Left ventricle myocardium inferior (tissue), 1 donor: Measurements from ENCODE around the gene CEP97. TPM values are rescaled to one million over a fixed set of nuclear protein-coding genes. Genes with fewer than 3 reads are reported as not detected.

Experiments
- DNase-seq: peaks from one replicate; pipeline ENCODE4 v3.0.0-alpha.2; 2020
- H3K27ac ChIP-seq: fragments of 200-600 bp; replicated peaks from 2 replicates; pipeline ENCODE4 v1.8.0; 2021
- H3K27me3 ChIP-seq: fragments of 200-600 bp; 2 replicates; pipeline ENCODE4 v1.8.0; 2021; ENCODE audit warnings: low read depth
- H3K36me3 ChIP-seq: fragments of 200-600 bp; 2 replicates; pipeline ENCODE4 v1.8.0; 2021
- H3K4me1 ChIP-seq: fragments of 200-600 bp; 2 replicates; pipeline ENCODE4 v1.8.0; 2021
- H3K4me3 ChIP-seq: fragments of 200-600 bp; 2 replicates; pipeline ENCODE4 v1.8.0; 2021; ENCODE audit warnings: mild to moderate bottlenecking, moderate library complexity
- H3K9me3 ChIP-seq: fragments of 200-600 bp; replicated peaks from 2 replicates; pipeline ENCODE4 v1.8.0; 2021
- intact Hi-C: fragments of 100-400 bp; cut with micrococcal nuclease; formaldehyde crosslinking; loops from one replicate; pipeline ENCODE4 v1.11.0; 2022
- total RNA-seq: library from RNA; stranded (reverse); fragmentation: NEBNext Ultra II Directional; extraction: Animal tissue kit (Norgen Biotek cat#: 25700); gene quantifications from one replicate; pipeline ENCODE4 v1.2.1, GENCODE V29; 2021
- TF ChIP-seq, protein P1 (sequence below): fragments of 200-600 bp; IDR thresholded peaks from 2 replicates; pipeline ENCODE4 v1.8.0; 2021; ENCODE audit warnings: antibody characterized with exemption, mild to moderate bottlenecking, borderline replicate concordance
- donor health status: DM: no; HTN: yes; CAD: no; lungs with severe emphysema.

The CEP97 gene
- total RNA-seq, 1 donor from 2014 or later, result 5.9 TPM

DNA sequence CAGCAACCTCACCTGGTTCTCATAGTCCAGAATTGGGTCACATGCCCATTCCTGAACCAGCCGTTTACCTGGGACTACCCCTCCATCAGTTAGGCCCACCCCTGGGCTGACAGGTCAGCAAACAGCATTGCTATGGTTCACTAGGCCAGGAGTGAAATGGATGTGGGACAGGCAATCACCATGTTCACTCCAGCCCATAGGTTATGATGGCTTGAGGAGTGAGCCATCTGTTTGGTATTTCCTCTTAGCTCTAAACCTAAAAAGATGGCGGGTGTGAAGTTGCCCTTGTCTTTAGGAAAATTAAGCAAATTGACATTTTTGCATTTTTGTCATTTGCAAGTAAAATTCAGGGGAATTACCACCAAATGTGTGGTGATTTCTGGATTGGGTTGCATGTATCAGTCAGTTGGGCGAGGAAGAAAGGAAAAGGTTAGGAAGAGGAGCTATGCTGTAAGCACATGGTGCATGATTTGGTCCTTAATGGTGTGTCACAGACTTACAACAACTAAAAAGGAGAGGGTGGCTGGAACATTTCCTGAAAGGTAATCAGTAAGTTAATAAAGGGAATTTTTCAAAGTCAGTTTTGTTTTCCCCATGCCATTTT, 71.8 kb downstream of the CEP97 start:
- H3K27me3 ChIP-seq, result no peaks in the 10 kb centered on the region
- peaks cover 22% of the 10 kb centered on the region for H3K4me1 ChIP-seq
- H3K9me3 ChIP-seq, result peaks cover 9% of the 10 kb centered on the region
- DNase-seq, result no peak
- intact Hi-C loops, result no loop called here
- TF ChIP-seq, protein P1, sequence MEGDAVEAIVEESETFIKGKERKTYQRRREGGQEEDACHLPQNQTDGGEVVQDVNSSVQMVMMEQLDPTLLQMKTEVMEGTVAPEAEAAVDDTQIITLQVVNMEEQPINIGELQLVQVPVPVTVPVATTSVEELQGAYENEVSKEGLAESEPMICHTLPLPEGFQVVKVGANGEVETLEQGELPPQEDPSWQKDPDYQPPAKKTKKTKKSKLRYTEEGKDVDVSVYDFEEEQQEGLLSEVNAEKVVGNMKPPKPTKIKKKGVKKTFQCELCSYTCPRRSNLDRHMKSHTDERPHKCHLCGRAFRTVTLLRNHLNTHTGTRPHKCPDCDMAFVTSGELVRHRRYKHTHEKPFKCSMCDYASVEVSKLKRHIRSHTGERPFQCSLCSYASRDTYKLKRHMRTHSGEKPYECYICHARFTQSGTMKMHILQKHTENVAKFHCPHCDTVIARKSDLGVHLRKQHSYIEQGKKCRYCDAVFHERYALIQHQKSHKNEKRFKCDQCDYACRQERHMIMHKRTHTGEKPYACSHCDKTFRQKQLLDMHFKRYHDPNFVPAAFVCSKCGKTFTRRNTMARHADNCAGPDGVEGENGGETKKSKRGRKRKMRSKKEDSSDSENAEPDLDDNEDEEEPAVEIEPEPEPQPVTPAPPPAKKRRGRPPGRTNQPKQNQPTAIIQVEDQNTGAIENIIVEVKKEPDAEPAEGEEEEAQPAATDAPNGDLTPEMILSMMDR, result no peak
- peaks cover 61% of the 10 kb centered on the region for H3K36me3 ChIP-seq
- no peak overlapping the region for H3K27ac ChIP-seq
- no peak overlapping the region for H3K4me3 ChIP-seq

DNA sequence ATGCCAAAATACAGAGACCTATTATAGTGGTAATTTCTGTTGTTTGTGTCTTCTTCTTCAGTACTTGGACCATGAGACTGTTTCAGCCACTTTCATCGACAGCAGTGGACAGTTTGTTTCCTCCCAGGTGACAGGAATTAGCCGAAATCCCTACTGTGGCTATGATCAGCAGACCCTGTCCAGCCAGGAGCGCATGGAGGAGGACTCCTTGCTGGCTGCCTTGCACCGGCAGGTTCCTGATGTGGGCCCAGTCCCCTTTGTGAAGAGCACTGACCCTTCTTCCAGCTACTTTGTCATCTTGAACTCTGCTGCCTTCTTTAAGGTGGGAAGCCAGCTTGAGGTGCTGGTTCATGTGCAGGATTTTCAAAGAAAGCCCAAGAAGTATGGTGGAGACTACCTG, 76.8 kb downstream of the CEP97 start:
- Histone ChIP-seq H3K27ac (no peak overlapping the region), H3K9me3 (peaks cover 5% of the 10 kb centered on the region), H3K4me1 (peaks cover 17% of the 10 kb centered on the region), H3K36me3 (peaks cover 45% of the 10 kb centered on the region), H3K4me3 (no peak overlapping the region), H3K27me3 (no peaks in the 10 kb centered on the region)
- intact Hi-C loops, result no loop called here
- DNase-seq, result no peak
- TF ChIP-seq, protein P1, result no peak

DNA sequence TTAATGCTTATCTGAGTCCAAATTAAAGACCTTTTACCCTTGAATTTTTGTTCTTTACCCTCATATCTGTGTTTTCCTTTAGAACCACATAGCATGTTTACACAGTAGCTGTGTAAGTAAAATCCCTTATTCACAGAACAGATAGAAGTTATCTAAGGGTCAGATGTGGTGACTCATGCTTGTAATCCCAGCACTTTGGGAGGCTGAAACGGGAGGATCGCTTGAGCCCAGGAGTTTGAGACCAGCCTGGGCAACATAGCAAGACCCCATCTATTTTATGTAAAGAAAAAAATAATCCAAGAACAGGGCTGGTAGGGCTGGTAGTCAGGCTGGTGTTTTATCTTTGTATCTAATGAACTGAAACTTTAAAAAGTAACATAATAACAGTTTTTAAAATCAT, 77.8 kb downstream of the CEP97 start:
- Histone ChIP-seq H3K36me3 (peaks cover 50% of the 10 kb centered on the region), H3K4me3 (no peak overlapping the region), H3K9me3 (peaks cover 5% of the 10 kb centered on the region), H3K27ac (no peak overlapping the region), H3K4me1 (peaks cover 17% of the 10 kb centered on the region), H3K27me3 (no peaks in the 10 kb centered on the region)
- intact Hi-C loops, result no loop called here
- no peak for DNase-seq
- TF ChIP-seq, protein P1, result no peak

DNA sequence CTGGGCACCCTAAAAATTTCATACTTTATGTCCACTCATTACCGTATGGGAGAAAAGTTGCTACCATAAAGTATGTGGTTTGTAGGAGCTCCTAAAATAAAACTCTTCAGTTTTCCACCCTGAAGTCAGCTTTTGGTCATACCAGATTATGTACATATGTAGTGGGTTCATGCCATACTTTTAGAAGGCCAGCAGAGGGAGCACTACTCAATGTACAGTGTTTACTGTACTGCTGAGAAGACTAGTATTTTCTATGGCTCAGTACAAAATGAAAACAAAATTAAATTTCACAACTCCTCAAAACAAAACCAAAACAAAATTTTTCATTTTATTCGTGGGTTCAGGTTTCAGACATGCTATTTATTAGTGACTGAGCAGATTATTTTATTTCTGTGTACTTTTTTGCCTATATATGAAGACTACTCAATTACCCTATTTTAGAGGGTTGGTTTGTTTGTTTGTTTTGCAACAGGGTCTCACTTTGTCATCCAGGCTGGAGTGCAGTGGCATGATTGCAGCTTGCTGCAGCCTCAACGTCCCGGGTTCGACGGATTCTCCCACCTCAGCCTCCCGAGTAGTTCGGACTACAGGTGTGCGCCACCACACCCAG, 78.9 kb downstream of the CEP97 start:
- H3K9me3 ChIP-seq, result peaks cover 5% of the 10 kb centered on the region
- intact Hi-C loops, result no loop called here
- peaks cover 58% of the 10 kb centered on the region for H3K36me3 ChIP-seq
- H3K4me3 ChIP-seq, result no peak overlapping the region
- H3K4me1 ChIP-seq, result peaks cover 17% of the 10 kb centered on the region
- H3K27ac ChIP-seq, result no peak overlapping the region
- DNase-seq, result no peak
- TF ChIP-seq, protein P1, result peak; percentile 95
- H3K27me3 ChIP-seq, result no peaks in the 10 kb centered on the region

DNA sequence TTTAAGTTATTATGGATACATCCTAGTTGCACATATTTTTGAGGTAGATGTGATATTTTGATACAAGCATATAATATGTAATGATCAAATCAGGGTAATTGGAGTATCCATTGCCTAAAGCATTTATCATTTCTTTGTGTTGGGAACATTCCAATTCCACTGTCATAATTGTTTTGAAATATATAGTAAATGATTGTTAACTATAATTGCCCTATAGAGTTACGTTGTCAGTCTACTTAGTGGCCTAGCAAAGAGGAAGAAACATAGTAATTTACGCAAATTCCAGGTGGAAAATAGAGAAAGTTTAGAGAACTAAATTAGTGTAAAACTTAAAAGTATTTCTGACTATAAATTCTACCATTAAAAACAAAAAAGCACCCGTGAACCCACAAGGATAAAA, 79.5 kb downstream of the CEP97 start:
- TF ChIP-seq, protein P1, result no peak
- no peak overlapping the region for H3K27ac ChIP-seq
- DNase-seq, result no peak
- H3K9me3 ChIP-seq, result peaks cover 5% of the 10 kb centered on the region
- H3K4me1 ChIP-seq, result peaks cover 17% of the 10 kb centered on the region
- H3K36me3 ChIP-seq, result peaks cover 53% of the 10 kb centered on the region
- intact Hi-C loops, result no loop called here
- H3K4me3 ChIP-seq, result no peak overlapping the region
- no peaks in the 10 kb centered on the region for H3K27me3 ChIP-seq
